Loucy (cell line): Measurements from ENCODE around the gene PEF1.

ENCODE experiments used
- H2AFZ ChIP-seq: fragments of 200-600 bp; sonication (generic); 2 replicates; pipeline ENCODE4 v1.6.0; 2016; ENCODE audit warnings: antibody characterized with exemption, mild to moderate bottlenecking, low read length, moderate library complexity
- H3F3A ChIP-seq: fragments of 200-600 bp; 2 replicates; pipeline ENCODE4 v1.6.0; 2016; ENCODE audit warnings: antibody characterized with exemption, low read depth, mild to moderate bottlenecking
- H3K27me3 ChIP-seq: fragments of 200-600 bp; sonication (generic); 2 replicates; pipeline ENCODE4 v1.6.1; 2014; ENCODE audit warnings: low read length, mild to moderate bottlenecking; ENCODE audit not compliant: insufficient read depth, poor library complexity, severe bottlenecking
- H3K36me3 ChIP-seq: fragments of 200-600 bp; sonication (generic); 2 replicates; pipeline ENCODE4 v1.6.1; 2016; ENCODE audit warnings: low read length; ENCODE audit not compliant: insufficient read depth
- H3K4me1 ChIP-seq: fragments of 200-600 bp; sonication (generic); 2 replicates; pipeline ENCODE4 v1.5.1; 2014; ENCODE audit warnings: low read length, mild to moderate bottlenecking; ENCODE audit not compliant: insufficient read depth, poor library complexity, severe bottlenecking
- H3K4me2 ChIP-seq: fragments of 200-600 bp; sonication (generic); 2 replicates; pipeline ENCODE4 v1.6.0; 2014; ENCODE audit warnings: antibody characterized with exemption, low read length, low read depth, mild to moderate bottlenecking; ENCODE audit not compliant: poor library complexity, severe bottlenecking
- H3K4me3 ChIP-seq: fragments of 200-600 bp; sonication (generic); 2 replicates; pipeline ENCODE4 v1.5.1; 2014; ENCODE audit warnings: low read length, mild to moderate bottlenecking, mixed read lengths; ENCODE audit not compliant: poor library complexity, severe bottlenecking
- H3K79me2 ChIP-seq: fragments of 200-600 bp; sonication (generic); 2 replicates; pipeline ENCODE4 v1.6.1; 2014; ENCODE audit warnings: low read length; ENCODE audit not compliant: insufficient read depth
- H3K9ac ChIP-seq: fragments of 200-600 bp; sonication (generic); 2 replicates; pipeline ENCODE4 v1.6.0; 2014; ENCODE audit warnings: mild to moderate bottlenecking, low read depth, low read length, moderate library complexity; ENCODE audit not compliant: poor library complexity, severe bottlenecking
- H3K9me2 ChIP-seq: fragments of 200-600 bp; sonication (generic); replicated peaks from 2 replicates; pipeline ENCODE4 v1.6.1; 2016; ENCODE audit warnings: low read depth, low read length, mixed read lengths
- H3K9me3 ChIP-seq: fragments of 200-600 bp; sonication (generic); 2 replicates; pipeline ENCODE4 v1.6.1; 2014; ENCODE audit warnings: mild to moderate bottlenecking, antibody characterized with exemption, low read length, low read depth; ENCODE audit not compliant: insufficient read depth
- H4K20me1 ChIP-seq: fragments of 200-600 bp; sonication (generic); 2 replicates; pipeline ENCODE4 v1.6.0; 2014; ENCODE audit warnings: antibody characterized with exemption, low read length, mild to moderate bottlenecking; ENCODE audit not compliant: insufficient read depth, poor library complexity, severe bottlenecking
- EZH2phosphoT487 ChIP-seq: fragments of 200-600 bp; IDR thresholded peaks from 2 replicates; pipeline ENCODE4 v1.6.1; 2018; ENCODE audit warnings: antibody characterized with exemption, mild to moderate bottlenecking, moderate library complexity, borderline replicate concordance
- TF ChIP-seq, protein P1 (sequence below): fragments of 200-600 bp; sonication (generic); conservative IDR thresholded peaks from 2 replicates; pipeline ENCODE4 v1.5.1; 2014; ENCODE audit warnings: mild to moderate bottlenecking, antibody characterized with exemption, low read length

Gene PEF1

DNA sequence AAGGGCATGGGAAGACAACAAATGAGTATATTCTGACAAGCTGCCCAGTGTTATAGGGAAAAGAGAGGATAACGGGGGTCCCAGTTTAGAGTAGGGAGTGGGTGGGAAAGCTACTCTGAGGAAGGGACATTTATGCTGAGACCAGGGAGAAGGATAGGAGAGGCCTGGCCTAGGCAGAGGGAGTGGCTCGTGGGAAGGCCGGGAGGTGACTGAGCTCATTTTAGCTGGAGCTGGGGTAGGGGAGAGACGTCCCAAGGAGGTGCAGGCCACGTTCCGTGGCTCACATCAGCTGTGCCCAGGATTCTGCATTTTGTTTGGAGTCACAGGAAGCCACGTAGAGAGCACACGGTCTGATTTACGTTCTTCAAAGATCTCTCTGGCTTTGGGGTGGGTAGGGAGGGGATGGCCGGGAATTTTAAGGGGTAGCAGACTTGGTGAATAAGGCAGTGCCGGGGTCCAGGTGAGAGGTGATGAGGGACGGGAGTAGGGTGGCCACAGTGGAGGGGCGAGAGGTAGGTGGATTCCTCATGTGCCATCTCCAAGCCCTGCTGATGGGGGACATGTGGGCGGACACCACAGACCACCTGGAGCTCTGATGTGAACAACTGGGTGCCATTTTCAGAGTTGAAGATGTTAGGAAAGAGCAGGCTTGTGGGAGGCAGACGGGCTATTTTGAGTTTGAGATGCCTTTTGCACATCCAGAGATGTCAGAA lies 63.6 kb downstream of the PEF1 start:
- no peaks in the 10 kb centered on the region for H3K79me2 ChIP-seq
- no peak overlapping the region for H3K4me3 ChIP-seq
- H3K9me2 ChIP-seq: no peaks in the 10 kb centered on the region
- no peak for TF ChIP-seq EZH2phosphoT487
- TF ChIP-seq, protein P1, sequence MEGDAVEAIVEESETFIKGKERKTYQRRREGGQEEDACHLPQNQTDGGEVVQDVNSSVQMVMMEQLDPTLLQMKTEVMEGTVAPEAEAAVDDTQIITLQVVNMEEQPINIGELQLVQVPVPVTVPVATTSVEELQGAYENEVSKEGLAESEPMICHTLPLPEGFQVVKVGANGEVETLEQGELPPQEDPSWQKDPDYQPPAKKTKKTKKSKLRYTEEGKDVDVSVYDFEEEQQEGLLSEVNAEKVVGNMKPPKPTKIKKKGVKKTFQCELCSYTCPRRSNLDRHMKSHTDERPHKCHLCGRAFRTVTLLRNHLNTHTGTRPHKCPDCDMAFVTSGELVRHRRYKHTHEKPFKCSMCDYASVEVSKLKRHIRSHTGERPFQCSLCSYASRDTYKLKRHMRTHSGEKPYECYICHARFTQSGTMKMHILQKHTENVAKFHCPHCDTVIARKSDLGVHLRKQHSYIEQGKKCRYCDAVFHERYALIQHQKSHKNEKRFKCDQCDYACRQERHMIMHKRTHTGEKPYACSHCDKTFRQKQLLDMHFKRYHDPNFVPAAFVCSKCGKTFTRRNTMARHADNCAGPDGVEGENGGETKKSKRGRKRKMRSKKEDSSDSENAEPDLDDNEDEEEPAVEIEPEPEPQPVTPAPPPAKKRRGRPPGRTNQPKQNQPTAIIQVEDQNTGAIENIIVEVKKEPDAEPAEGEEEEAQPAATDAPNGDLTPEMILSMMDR: no peak
- H4K20me1 ChIP-seq: no peaks in the 10 kb centered on the region
- no peak overlapping the region for H3K4me2 ChIP-seq
- no peak overlapping the region for H3K9ac ChIP-seq
- H2AFZ ChIP-seq: no peak overlapping the region
- no peaks in the 10 kb centered on the region for H3K36me3 ChIP-seq
- H3K27me3 ChIP-seq: no peaks in the 10 kb centered on the region
- no peaks in the 10 kb centered on the region for H3K4me1 ChIP-seq
- H3K9me3 ChIP-seq: no peaks in the 10 kb centered on the region
- no peaks in the 10 kb centered on the region for H3F3A ChIP-seq

DNA sequence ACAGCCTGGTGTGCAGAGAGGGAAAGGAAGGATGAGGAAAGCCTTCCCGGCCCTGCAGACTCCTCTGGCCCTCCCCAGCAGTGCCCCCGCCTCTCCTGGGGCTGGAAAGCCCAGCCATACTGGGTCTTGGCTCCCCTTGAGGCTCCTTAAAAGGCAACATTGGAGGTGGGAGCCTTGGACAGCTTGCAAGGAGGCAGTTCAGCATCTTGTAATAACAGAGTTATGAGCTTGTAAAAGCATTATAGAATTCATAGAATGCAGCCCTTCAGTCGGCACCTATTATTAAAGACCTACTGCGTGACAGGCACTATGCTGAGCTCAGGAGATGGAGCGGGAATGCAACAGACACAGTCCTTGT lies 64.2 kb downstream of the PEF1 start:
- Histone ChIP-seq H4K20me1 (no peaks in the 10 kb centered on the region), H2AFZ (no peak overlapping the region), H3K36me3 (no peaks in the 10 kb centered on the region), H3K9ac (no peak overlapping the region), H3K4me2 (no peak overlapping the region), H3K4me3 (no peak overlapping the region), H3K27me3 (no peaks in the 10 kb centered on the region), H3K9me2 (no peaks in the 10 kb centered on the region), H3K4me1 (no peaks in the 10 kb centered on the region), H3K9me3 (no peaks in the 10 kb centered on the region), H3F3A (no peaks in the 10 kb centered on the region), H3K79me2 (no peaks in the 10 kb centered on the region)
- TF ChIP-seq, protein P1: no peak
- TF ChIP-seq EZH2phosphoT487: no peak
